Amygdala (tissue), 56 donors: ENCODE data around the gene PCED1A.

Experiments
- DNase-seq, 56 donors: peaks; one replicate each; lab custom pipeline; 2025; lab: John Stamatoyannopoulos, UW

Gene PCED1A

GRCh38 chr20:2805689-2806350 is 34.6 kb downstream of the PCED1A start:
- DNase-seq, result no peak

GRCh38 chr20:2804852-2805688 is 35.4 kb downstream of the PCED1A start:
- no peak for DNase-seq

GRCh38 chr20:2804041-2804828 is 36.2 kb downstream of the PCED1A start:
- no peak for DNase-seq

- no peak for DNase-seq
Measured at GRCh38 chr20:2801286-2801728, 39.1 kb downstream of the PCED1A start.

- no peak for DNase-seq
Measured at GRCh38 chr20:2800521-2801285, 39.8 kb downstream of the PCED1A start, which contains the start of gene CPXM1. TSS of gene CPXM1 (minus strand) at chr20:2800627. CDS start at chr20:2800572, 55 bp downstream.

- no peak for DNase-seq
Measured at GRCh38 chr20:2799688-2800520, 40.6 kb downstream of the PCED1A start.

- no peak for DNase-seq
Measured at GRCh38 chr20:2799271-2799670, 41.2 kb downstream of the PCED1A start.

- DNase-seq, result no peak
Measured at GRCh38 chr20:2798814-2799213, 41.6 kb downstream of the PCED1A start.

GRCh38 chr20:2798095-2798805 is 42.2 kb downstream of the PCED1A start:
- DNase-seq, result no peak

GRCh38 chr20:2797136-2797983 is 43.1 kb downstream of the PCED1A start:
- DNase-seq, result no peak

- DNase-seq, result no peak
Measured at GRCh38 chr20:2796011-2796660, 44.3 kb downstream of the PCED1A start.

- no peak for DNase-seq
Measured at GRCh38 chr20:2795451-2795850, 45.0 kb downstream of the PCED1A start.

GRCh38 chr20:2794866-2795447 is 45.5 kb downstream of the PCED1A start:
- no peak for DNase-seq

- no peak for DNase-seq
Measured at GRCh38 chr20:2794202-2794748, 46.2 kb downstream of the PCED1A start.

- DNase-seq, result no peak
Measured at GRCh38 chr20:2793471-2793870, 47.0 kb downstream of the PCED1A start.
